ENCODE data around the gene ALDH9A1. TPM values are rescaled to one million over a fixed set of nuclear protein-coding genes. Genes with fewer than 3 reads are reported as not detected.
"Not testable (repeated sequence)": the region's sequence is repeated elsewhere in the genome, so short reads cannot be mapped to it uniquely, and the experiment has no call there.

The ALDH9A1 gene
- total RNA-seq, 1 experiment from 2014 or later, result 34.8 TPM

GRCh38 chr1:165645654-165646366 is 52.6 kb downstream of the ALDH9A1 start:
- peak; percentile 22 for DNase-seq (ENCODE audit: low spot score)

DNA sequence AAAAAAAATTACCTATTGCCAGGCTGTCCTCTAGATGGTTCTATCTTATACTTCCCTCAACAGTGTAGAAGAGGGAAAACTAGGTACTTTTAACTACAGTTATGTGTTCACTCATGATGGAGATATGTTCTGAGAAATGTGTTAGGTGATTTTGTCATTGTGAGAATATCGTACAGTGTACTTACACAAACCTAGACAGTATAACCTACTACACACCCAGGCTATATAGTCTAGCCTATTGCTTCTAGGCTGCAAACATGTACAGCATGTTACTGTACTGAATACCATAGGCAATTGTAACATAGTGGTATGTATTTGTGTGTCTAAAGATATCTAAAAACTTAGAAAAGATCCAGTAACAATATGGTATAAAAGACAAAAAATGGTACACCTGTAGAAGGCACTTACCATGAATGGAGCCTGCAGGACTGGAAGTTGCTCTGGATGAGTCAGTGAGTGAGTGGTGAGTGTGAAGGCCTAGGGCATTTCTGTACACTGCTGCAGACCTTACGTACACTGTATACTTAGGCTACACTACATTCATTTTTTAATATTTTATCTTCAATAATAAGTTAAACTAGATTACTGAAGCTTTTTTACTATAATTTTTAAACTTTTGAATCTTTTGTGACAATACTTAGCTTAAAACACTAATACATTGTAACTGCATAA is 54.2 kb downstream of the ALDH9A1 start:
- no peak for DNase-seq (ENCODE audit: low spot score)

DNA sequence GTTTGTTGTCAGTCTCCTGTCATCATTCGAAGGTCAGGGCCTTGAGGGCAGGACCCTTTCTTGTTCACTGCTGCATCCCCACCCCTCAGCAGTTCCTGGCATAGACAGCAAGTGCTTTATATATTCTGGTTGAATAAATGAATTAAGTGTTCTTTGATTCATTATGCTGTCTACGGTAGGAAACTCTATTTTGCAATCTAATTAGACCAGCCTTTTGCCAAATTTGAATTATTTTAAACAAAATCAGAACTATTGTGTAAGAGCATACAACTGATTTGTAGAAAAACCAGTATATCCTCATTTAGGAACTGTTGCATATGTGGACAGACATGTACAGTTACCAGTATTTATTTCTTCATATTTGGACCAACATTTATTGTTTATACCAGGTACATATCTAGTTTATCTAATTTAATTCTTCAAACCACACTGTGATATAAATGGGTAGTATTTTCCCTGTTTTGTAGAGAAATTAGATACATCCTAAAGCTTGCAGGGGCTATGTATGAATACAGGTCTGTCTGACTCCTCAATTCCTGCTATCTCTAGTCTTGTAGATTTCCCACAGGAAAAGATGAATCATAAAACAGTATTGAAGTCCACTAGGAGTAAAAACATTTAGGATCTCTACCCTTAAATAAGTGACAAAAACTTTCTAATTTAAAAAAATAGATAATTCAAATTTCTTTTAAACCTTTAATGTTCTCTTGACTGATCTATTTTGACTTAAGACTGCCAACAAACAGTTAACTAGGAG is 57.0 kb downstream of the ALDH9A1 start:
- DNase-seq (ENCODE audit: low spot score), result no peak

DNA sequence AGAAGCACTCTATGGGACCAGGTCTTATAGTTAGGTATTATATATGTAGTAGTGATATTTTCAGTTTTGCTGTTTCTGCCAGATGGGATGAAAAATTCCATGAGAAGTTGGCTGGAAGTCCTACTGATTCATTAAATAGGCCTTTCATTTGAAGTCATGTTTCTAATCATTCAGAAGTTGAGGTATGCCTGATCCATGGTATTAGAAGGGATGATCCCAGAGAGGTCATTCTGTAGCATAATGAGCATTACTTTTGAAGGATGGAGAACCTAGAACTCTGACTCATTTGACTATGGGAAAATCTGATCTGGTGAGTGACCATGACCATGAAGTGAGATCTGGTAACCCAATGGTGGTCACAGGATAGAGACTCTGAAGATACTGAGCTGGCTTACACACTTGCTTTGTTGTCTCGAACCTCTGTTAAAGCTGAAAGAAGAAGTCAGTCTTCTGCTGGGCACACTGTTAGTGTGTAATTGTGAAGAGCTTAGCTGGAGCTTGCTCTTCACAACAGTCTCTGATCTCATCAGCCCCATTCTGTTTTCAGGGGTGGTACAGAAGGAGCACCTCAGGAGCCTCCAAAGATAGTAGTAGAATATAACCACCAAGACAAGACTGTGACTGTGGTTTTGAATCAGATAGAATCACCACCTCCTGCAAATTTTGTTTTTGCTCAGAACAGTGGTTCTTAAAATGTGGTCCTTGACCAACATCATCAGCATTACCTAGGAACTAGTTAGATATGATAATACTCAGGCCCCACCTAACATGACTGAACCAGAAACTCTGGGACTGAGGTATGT is 58.3 kb downstream of the ALDH9A1 start:
- DNase-seq (ENCODE audit: low spot score), result no peak

DNA sequence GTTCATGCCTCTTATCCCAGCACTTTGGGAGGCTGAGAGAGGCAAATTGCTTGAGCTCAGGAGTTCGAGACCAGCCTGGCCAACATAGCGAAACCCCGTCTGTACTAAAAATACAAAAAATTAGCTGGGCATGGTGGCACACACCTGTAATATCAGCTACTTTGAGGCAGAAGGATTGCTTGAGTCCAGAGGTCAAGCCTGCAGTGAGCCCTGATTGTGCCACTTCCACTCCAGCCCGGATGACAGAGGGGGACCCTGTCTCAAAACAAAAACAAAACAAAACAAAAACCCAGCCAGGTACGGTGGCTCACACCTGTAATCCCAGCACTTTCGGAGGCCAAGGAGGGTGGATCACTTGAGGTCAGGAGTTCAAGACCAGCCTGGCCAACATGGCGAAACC is 60.2 kb downstream of the ALDH9A1 start:
- DNase-seq (ENCODE audit: low spot score), result not testable (repeated sequence)

DNA sequence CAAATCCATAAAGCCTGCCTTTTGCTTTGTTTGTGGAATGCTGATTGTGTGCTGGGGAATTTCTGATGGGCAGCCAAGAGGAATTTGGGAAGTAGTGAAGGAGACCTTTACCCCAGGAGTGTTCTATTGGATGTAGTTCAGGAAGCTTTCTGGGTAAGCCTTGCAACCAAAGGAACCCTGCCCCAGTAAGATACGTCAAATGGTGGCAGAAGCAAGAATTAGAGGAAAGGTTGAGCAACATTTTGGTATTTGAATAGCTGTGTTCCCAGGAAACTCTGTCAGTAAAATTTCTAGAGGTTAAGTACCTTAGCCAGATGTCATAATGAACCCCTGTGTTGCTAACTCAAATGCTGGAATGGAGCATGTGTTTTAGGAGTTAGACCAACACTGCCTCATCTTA is 60.9 kb downstream of the ALDH9A1 start:
- no peak for DNase-seq (ENCODE audit: low spot score)

DNA sequence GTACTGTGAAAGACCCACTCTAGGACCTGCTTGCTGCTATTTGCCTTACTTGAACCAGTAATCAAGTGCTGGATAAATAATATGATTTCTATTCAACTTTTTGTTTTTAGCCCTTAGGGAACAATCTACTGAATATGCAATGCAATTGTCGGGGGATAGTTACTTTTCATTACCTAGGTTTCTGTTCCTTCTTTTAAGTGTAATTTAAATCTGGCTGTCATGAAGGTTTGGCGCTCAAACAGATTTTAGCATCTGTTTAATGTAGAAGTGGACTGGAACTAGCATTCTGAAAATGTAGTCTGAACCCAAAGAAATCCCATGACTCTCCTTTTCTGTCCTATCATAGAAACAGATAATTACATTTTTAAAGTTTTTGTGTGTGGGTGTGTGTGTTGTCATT is 62.5 kb downstream of the ALDH9A1 start:
- no peak for DNase-seq (ENCODE audit: low spot score)

GRCh38 chr1:165635329-165635728 is 63.0 kb downstream of the ALDH9A1 start:
- DNase-seq (ENCODE audit: low spot score), result no peak

DNA sequence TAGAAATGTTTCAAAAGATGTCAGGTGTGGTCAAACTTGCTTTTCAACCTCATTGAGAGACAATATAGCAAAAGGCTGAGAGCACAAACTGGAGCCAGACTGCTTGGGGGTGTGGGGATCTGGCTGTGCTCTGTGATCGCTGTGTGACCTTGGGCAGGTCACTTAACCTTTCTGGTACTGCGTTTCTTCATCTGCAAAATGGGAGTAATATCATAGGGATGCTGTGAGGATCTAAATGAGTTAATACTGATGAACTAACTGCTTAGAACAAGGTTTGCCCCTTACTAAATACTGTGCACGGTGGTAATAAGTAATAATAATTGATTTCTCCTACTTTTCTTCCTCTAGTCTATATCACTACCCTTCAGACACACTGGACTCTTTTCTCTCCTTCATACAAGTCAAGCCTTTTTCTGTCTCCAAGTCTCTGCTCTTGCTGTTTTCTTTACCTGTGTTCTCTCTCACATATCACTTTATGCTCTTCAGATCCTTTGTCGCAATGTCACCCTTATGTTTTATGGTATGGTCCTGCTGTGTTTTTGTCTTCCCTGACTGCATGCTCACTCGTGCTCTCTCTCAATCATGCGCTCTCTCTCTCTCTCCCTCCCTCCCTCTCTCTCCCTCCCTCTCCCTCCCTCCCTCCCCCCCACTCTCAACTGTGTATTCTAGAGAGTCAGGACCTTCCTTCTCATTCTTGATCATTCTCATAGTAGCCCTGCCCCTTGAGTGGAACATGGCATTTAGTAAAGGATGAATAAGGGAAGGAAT is 64.0 kb downstream of the ALDH9A1 start:
- DNase-seq (ENCODE audit: low spot score), result no peak

DNA sequence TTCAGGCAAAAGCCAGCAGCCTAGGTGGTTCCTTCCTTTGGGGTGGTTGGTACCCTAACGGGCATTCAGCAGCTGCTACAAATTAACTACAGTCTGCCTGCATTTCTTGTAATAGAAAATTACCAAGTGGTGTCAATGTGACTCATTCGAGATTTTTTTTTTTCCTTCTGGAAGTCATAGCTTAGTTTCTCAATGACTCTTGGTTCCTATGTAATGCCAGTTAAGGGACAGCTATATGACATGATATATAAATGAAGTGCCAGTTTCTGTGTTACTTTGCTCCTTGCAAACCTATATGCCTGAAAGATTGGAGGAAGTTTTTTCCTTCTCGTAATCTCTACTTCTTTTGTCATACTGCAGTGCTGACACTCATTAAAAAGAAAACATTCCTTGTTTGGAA is 64.7 kb downstream of the ALDH9A1 start:
- no peak for DNase-seq (ENCODE audit: low spot score)

DNA sequence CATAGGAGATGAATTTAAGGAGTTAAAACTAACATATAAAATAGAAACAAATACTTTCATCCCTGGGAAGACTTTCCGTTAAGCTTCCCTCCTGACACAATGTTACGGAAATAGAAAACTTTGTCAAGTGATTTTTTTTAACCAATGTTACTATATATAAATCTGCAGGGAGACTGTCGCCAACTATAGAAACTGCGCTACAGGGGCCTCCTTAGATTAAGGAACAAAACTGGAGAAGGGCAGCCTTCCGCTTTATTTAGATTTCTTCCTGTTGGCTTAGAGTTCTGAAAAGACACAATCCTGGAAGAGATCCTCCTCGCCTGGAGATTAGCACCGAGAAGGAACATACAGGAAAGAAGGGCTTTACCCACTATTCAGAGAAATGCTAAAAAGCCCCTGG is 65.9 kb downstream of the ALDH9A1 start:
- no peak for DNase-seq (ENCODE audit: low spot score)

GRCh38 chr1:165632152-165632469 is 66.3 kb downstream of the ALDH9A1 start:
- no peak for DNase-seq (ENCODE audit: low spot score)

DNA sequence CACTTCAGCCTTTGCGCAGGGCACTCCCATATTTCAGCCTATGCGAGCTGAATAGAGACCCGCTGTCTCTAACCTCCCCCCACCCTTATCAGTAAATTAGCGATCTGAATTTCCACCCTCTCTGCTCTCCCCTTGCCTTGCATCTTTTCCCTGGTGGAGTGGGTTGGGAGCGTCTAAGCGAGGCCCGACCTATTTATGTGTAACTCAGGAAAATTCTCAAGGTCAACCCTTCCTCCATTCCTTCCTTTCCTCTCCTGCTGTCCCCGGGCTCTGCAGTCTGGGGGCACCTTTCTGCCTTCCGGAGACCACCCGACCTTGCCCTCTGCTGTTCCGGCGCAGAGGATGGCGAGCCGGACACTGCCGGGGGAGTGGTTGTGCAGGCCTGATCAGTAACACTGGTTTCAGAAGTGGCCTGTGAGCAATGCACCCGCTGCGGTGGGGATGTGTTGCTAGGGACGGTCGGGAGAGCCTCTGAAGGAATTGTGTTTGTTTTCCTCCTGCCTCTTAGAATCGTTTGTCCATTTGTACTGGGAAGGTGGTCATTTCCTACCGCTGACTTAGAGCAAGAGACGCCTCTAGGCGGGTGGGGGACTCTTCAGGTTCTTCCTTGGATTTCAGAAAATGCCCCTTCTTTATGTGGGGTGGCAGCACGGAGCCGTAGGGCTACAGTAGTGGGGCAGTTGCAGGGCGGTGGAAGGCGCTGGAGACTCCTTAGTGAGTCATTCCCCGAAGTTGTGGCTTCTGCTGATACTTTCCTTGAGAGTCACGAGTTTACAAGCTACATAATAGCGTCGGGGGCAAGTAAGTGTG is 66.8 kb downstream of the ALDH9A1 start:
- peak; percentile 83 for DNase-seq (ENCODE audit: low spot score)

DNA sequence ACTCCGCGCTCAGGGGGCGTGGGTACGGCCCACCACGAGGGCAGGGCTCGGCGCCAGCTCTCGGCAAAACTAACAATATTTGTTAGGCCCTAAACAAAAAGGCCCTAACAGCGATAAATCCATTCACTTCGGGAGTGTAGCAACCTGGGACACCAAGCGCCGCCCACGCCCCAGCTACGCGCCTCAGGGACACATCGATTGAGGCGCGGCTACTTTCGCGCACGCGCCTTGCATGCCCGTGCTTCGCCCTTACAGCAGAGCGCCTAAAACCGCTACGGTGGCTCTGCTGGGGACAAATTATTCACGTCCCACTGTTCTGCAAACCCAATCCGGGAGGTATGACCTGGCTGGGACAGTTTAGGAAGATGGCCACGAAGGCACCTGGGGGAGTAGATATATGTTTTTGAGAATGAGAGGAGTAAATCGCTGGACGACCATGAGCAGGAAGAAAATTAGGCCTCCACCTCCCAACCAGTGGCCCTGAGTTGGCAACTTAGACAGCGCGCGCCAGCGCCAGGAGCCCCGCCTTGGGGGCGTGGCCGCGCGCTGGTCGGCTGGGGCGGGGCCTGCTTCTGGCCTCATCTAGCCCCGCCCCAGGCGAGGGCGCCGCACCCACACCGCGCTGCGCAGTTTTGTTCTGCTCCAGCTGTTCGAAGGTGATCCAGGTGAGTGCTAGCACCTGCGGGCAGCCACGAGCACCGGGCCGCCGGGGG is 67.6 kb downstream of the ALDH9A1 start, which contains the start of gene MGST3:
Gene MGST3, plus strand, starts transcription at position 606 of the 713 bp plus-strand sequence. CDS start 18,614 bp downstream, outside the sequence.
- peak; percentile 96 for DNase-seq (ENCODE audit: low spot score)

DNA sequence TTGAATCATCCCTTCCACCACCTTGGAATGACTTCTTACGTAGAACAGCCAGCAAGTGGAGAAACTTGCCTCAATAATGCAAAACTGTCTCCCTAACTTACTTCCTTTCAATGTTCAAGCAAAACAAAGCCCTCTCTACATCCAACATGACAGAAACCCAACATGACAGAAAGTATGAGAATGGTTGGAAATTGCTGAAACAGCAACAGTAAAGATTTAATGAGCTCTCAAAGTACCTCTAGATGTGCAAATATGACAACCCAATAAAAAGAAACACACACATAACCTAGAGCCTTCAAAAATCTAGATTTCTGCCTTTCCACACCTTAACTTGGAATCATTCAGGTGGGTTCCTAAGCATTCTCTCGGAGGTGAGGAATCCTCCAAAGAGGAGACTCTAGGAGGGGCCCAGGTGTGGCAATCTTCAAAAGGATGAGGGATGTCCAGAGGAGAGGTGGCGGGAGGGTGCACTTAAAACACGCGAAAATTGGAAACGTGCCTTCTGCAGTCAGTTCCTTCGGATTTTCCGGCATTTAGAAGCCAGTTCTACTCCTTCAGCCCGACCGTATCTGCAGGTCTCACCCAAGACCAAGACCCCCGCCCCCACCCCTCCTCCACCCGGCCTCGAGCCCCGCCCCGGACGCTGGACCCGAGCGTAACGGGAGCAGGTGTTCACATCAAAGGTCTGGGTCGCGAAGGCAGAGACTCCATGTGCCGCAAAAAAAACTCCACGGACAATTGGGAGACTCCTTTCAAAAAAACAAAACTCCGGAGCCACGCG is 68.3 kb downstream of the ALDH9A1 start:
- DNase-seq (ENCODE audit: low spot score), result no peak

- DNase-seq (ENCODE audit: low spot score), result no peak
Observed at GRCh38 chr1:165629151-165629550, 69.2 kb downstream of the ALDH9A1 start.

- DNase-seq (ENCODE audit: low spot score), result no peak
Observed at GRCh38 chr1:165628147-165628822, 70.1 kb downstream of the ALDH9A1 start.

DNA sequence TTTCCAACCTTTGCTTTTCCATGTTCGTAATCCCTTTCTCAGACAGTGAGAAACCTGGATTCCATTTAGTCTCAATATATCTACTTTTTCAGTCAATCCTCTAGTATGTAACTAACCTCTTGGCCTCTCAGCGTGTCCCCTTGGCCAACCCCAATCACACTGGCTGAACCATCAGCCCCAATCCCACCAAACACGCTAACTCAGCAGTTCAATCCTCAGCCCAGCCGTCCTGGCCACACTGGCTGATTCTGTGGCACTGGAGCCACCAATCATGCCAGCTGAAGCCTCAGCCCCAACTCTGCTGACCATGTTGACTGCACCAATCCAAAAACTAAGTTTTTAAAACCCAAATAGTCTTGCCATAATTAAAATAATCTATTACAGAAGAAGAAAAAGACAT is 73.9 kb downstream of the ALDH9A1 start:
- no peak for DNase-seq (ENCODE audit: low spot score)
